ENCODE results near the gene CRYBG2. TPM values are rescaled to one million over a fixed set of nuclear protein-coding genes. Genes with fewer than 3 reads are reported as not detected.
"Not testable (repeated sequence)": the region's sequence is repeated elsewhere in the genome, so short reads cannot be mapped to it uniquely, and the experiment has no call there.

CRYBG2 gene
- total RNA-seq, 2 experiments from 2014 or later, result 4.5 to 6.4 TPM

- H3K27me3 Mint-ChIP-seq, result no peaks in the 10 kb centered on the region
- no peak for TF ChIP-seq CTCF (IDR thresholded peaks at IDR 0.05)
- ATAC-seq (no peak), DNase-seq (no peak)
- peaks cover 34% of the 10 kb centered on the region for H3K4me1 Mint-ChIP-seq (ENCODE audit: low read depth)
- peaks cover 13% of the 10 kb centered on the region for H3K36me3 Mint-ChIP-seq (ENCODE audit: low read depth)
- no peak overlapping the region for H3K4me3 Mint-ChIP-seq
- no peaks in the 10 kb centered on the region for H3K9me3 Mint-ChIP-seq
- ChIA-PET CTCF (no interaction called here), POLR2A (interaction anchor here (1.3 to 1.7 kb wide), 2 partner anchors 14 to 24 kb away, joined by 4 read pairs; partner anchors contain the start of genes CD52 and SH3BGRL3)
- H3K27ac Mint-ChIP-seq, result no peak overlapping the region
- intact Hi-C loops (cut with micrococcal nuclease), result no loop called here
Measured at GRCh38 chr1:26293911-26294463, 59.9 kb downstream of the CRYBG2 start.

DNA sequence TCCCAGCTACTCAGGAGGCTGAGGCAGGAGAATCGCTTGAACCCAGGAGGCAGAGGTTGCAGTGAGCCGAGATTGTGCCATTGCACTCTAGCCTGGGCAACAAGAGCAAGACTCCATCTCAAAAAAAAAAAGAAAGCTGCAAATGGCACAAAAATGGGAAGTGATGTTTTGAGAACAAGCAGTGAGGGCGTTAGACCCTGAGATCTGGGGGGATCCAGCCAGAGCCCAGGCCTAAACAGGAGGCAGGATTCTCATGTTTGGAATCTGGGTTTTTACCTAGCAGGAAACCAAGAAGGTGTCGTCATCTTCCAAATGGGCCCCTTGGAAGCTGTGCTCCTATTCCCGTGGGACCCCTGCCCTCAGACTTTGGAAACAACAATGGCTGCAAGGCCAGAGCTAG is 61.2 kb downstream of the CRYBG2 start:
- ATAC-seq; intact Hi-C loops (cut with micrococcal nuclease); H3K4me3 Mint-ChIP-seq; H3K9me3 Mint-ChIP-seq; DNase-seq; H3K27me3 Mint-ChIP-seq: not testable (repeated sequence)
- ChIA-PET CTCF (interaction anchor here (1.0 to 10.4 kb wide), 3 partner anchors 17 to 124 kb away, joined by 3 to 227 read pairs (median 10); partner anchors contain the start of gene CD52), POLR2A (interaction anchor here (1.6 to 19.5 kb wide), 3 partner anchors 6 to 25 kb away, joined by 5 to 284 read pairs (median 44); partner anchors contain the start of genes CD52 and UBXN11)
- Mint-ChIP-seq H3K4me1 (ENCODE audit: low read depth) (peaks cover 47% of the 10 kb centered on the region), H3K27ac (peak overlapping the region; percentile 52), H3K36me3 (ENCODE audit: low read depth) (peaks cover 13% of the 10 kb centered on the region)

GRCh38 chr1:26291939-26292338 is 62.0 kb downstream of the CRYBG2 start:
- Mint-ChIP-seq H3K27me3 (no peaks in the 10 kb centered on the region), H3K36me3 (ENCODE audit: low read depth) (peaks cover 13% of the 10 kb centered on the region), H3K4me1 (ENCODE audit: low read depth) (peaks cover 55% of the 10 kb centered on the region), H3K9me3 (no peaks in the 10 kb centered on the region), H3K4me3 (no peak overlapping the region), H3K27ac (peak overlapping the region; percentile 98)
- CTCF ChIA-PET, result interaction anchor here (1.0 to 10.4 kb wide), 3 partner anchors 16 to 125 kb away, joined by 3 to 227 read pairs (median 10); partner anchors contain the start of gene CD52
- ATAC-seq, result no peak
- no peak for DNase-seq
- intact Hi-C loops (cut with micrococcal nuclease), result no loop called here
- POLR2A ChIA-PET, result interaction anchor here (1.5 to 19.5 kb wide), 4 partner anchors 7 to 26 kb away, joined by 3 to 284 read pairs (median 24); partner anchors contain the start of genes CD52, SH3BGRL3 and UBXN11
- TF ChIP-seq CTCF (IDR thresholded peaks at IDR 0.05), result no peak

DNA sequence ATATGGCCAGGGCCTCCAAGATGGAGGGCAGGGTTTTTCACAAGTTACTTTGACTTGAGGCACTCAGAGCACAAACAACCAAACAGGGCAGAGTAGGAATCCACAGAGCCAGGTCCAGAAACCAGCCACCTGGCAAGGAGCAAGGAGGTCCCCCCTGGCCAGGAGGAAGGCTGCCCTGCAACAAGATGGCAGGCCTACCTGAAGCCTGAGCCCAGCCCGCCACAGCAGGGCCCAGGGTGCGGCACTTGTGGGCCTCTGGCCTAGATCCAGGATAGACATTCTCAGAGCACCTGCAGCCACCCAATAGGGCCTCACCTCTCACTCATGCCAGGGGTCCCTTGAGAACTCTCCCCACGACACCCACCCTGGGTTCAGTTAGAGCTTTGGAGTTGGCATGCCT is 62.5 kb downstream of the CRYBG2 start:
- H3K27ac Mint-ChIP-seq, result peak overlapping the region; percentile 98
- intact Hi-C loops (cut with micrococcal nuclease), result no loop called here
- DNase-seq (no peak), ATAC-seq (no peak)
- no peaks in the 10 kb centered on the region for H3K27me3 Mint-ChIP-seq
- no peak overlapping the region for H3K4me3 Mint-ChIP-seq
- H3K36me3 Mint-ChIP-seq (ENCODE audit: low read depth), result peaks cover 13% of the 10 kb centered on the region
- ChIA-PET POLR2A (interaction anchor here (0.7 to 19.5 kb wide), 5 partner anchors 8 to 27 kb away, joined by 3 to 284 read pairs (median 5); partner anchors contain the start of genes CD52, SH3BGRL3 and UBXN11), CTCF (interaction anchor here (1.2 to 10.4 kb wide), 4 partner anchors 16 to 126 kb away, joined by 3 to 227 read pairs (median 7); partner anchors contain the start of genes CD52 and UBXN11)
- TF ChIP-seq CTCF (IDR thresholded peaks at IDR 0.05), result no peak
- H3K4me1 Mint-ChIP-seq (ENCODE audit: low read depth), result peaks cover 58% of the 10 kb centered on the region
- H3K9me3 Mint-ChIP-seq, result no peaks in the 10 kb centered on the region

- no peak for TF ChIP-seq CTCF (IDR thresholded peaks at IDR 0.05)
- Mint-ChIP-seq H3K27ac (peak overlapping the region; percentile 98), H3K4me3 (no peak overlapping the region), H3K9me3 (no peaks in the 10 kb centered on the region), H3K4me1 (ENCODE audit: low read depth) (peaks cover 64% of the 10 kb centered on the region), H3K36me3 (ENCODE audit: low read depth) (peaks cover 16% of the 10 kb centered on the region), H3K27me3 (no peaks in the 10 kb centered on the region)
- POLR2A ChIA-PET, result interaction anchor here (0.7 to 19.5 kb wide), 5 partner anchors 8 to 27 kb away, joined by 3 to 284 read pairs (median 44); partner anchors contain the start of genes CD52, SH3BGRL3 and UBXN11
- intact Hi-C loops (cut with micrococcal nuclease), result no loop called here
- ATAC-seq (no peak), DNase-seq (no peak)
- CTCF ChIA-PET, result interaction anchor here (1.2 to 10.4 kb wide), 8 partner anchors 15 to 126 kb away, joined by 3 to 227 read pairs (median 8); partner anchors contain the start of genes CD52, CEP85, UBXN11 and ZNF593
Measured at GRCh38 chr1:26290882-26291261, 63.1 kb downstream of the CRYBG2 start.
